ENCODE results near the gene RPL22.

Gene RPL22

DNA sequence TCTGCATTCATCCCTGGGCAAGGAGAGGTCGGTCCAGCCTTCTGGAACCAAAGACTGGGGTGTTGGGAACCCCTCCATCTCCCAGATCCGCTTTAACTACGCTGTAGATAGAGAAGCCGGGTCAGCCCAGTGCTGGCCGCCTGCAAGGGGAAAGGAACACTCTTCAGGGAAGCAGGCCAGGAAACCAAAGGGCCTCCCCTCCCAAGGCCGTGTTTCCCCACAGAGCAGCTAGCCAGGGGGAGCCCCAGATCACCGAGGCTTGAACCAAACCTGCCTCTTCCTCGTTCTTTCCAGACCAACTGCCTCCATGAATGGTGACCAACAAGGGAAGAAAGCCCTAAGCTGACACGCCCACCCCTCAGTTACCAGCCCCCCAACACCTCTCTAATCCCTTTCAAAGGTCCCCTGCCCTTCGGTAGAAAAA lies 18.0 kb downstream of the RPL22 start:
- no peak for DNase-seq (ENCODE audit: low read depth)
- H3K4me3 ChIP-seq (ENCODE audit: low read length) = no peak overlapping the region
- TF ChIP-seq, protein P1, sequence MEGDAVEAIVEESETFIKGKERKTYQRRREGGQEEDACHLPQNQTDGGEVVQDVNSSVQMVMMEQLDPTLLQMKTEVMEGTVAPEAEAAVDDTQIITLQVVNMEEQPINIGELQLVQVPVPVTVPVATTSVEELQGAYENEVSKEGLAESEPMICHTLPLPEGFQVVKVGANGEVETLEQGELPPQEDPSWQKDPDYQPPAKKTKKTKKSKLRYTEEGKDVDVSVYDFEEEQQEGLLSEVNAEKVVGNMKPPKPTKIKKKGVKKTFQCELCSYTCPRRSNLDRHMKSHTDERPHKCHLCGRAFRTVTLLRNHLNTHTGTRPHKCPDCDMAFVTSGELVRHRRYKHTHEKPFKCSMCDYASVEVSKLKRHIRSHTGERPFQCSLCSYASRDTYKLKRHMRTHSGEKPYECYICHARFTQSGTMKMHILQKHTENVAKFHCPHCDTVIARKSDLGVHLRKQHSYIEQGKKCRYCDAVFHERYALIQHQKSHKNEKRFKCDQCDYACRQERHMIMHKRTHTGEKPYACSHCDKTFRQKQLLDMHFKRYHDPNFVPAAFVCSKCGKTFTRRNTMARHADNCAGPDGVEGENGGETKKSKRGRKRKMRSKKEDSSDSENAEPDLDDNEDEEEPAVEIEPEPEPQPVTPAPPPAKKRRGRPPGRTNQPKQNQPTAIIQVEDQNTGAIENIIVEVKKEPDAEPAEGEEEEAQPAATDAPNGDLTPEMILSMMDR (conservative IDR thresholded peaks at IDR 0.05; ENCODE audit: low read depth, low read length) = peak; percentile 23

DNA sequence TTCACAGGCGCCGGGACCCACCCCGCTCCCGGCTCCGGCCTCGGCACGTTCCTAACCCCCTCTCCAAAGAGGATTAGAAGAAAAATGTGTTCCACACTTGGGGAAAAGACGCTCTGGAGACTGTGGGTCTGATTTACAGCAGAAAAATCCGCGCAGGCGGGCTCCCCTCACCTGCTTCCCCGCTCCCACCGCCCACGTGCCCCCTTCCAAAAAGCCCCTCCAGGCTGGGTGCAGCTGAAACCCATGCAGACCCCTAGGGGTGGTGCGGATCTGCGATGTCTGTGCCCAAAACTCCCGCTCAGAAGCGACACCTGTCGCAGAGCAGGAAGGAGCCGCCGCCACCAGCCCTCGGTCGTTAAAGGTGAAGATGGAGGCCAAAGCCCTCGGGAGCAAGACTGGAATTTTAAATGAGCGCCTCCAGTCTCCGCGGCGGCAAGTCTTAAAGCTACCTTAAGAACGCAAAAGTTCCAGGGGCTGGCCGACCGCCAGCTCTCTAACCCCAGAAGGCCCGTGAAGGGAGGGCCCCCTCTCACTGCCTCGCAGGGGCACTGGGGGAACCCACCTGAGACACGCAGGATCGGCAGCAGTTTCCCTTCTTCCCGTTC lies 18.6 kb downstream of the RPL22 start:
- TF ChIP-seq, protein P1 (conservative IDR thresholded peaks at IDR 0.05; ENCODE audit: low read depth, low read length) = no peak
- H3K4me3 ChIP-seq (ENCODE audit: low read length) = peak overlapping the region; percentile 6
- DNase-seq (ENCODE audit: low read depth) = no peak

DNA sequence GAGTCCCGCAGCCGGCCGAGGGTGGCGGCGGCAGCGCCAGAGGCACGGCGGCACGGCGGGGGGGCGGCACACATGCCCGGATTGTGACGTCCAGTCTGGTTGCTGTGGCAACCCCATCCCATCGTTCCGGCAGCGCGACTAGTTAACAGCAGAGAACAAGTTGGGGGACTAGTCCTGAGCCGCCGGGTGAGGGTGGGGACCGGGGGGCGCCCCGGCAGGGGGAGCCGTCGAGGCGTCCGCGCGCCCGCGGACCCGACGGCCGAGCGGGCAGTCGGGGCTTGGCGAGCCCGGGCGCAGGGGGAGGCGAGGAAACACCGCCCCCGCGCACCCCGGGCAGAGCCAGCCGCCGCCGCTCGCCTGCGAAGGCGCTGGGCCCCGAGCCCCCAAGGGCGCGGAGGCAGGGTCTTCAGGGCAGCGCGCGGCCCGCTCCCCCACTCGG lies 19.1 kb downstream of the RPL22 start, which contains the start of gene CHD5:
TSS of gene CHD5 (minus strand) at position 54 of the 439 bp plus-strand sequence. CDS start 298 bp downstream, outside the sequence.
- DNase-seq (ENCODE audit: low read depth) = no peak
- H3K4me3 ChIP-seq (ENCODE audit: low read length) = peak within 1 kb of the TSS; percentile 6
- TF ChIP-seq, protein P1 (conservative IDR thresholded peaks at IDR 0.05; ENCODE audit: low read depth, low read length) = peak; percentile 19

DNA sequence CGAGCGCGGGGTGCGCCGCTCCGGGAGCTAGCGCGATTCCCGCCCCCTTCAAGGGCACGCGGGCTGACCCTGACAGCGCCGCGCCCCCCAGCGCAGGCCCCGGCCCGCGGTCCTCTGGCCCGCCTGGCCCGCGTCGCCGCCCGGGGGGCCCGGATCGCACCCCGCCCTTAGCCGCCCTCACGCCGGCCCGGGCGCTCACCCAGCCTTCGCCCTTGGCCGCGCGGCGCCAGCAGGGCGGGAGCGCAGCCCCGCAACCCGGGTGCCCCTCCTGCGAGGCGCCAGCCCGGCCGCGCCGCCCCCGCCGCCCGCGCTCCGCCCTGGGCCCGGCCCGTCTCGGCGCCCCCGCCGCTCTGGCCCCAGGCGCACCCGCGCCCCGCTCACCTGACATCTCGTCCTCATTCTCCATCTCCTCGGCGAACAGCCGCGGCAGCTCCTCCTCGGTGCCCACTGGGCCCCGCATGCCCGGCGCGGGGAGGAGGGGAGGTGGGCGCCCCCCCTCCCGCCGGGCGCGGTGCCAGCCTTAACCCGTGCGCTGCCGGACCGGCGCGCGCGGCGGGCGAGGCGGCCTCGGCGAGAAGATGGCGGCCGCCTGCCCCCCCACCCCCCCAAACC lies 19.7 kb downstream of the RPL22 start:
- no peak for DNase-seq (ENCODE audit: low read depth)
- no peak overlapping the region for H3K4me3 ChIP-seq (ENCODE audit: low read length)
- TF ChIP-seq, protein P1 (conservative IDR thresholded peaks at IDR 0.05; ENCODE audit: low read depth, low read length) = no peak

DNA sequence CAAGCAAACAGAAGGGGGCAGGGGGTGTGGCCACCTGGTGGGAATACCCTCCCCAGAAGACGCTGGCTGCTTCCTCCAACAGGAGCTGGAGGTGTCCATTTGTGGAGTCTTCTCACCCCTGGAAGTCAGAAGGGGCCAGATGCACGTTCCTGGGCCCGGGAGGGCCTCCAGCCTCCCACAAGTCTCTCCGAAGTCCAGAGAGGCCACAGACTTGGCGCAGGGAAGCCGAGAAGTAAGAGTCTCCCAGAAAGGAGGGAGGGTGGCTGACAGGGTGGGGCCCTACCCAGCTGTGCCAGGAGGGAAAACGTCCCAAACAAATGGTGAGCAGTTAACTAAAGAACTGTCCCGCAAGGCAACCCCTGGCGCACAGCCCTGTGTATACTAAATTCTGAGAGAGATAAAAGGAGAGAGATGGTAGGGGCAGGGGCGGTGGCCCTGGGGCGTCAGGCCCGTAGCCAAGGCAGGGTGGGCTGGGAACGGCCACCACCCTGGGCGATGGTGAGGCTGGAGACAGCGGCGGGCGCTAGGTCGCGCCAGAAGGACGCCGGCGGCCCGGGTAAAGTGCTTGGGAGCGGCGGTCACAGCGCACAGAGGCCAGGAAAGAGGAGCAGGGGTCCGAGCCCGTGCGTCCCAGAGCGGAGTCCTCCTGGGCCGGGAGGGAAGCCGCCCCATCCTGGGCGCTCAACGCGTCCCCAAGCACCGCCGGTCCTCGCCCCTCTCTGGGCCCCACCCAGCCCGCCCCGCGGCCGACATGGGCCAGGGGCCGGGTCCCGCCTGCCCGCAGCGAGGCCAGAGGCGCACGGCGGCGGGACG lies 20.4 kb downstream of the RPL22 start:
- no peak for DNase-seq (ENCODE audit: low read depth)
- TF ChIP-seq, protein P1 (conservative IDR thresholded peaks at IDR 0.05; ENCODE audit: low read depth, low read length) = no peak
- H3K4me3 ChIP-seq (ENCODE audit: low read length) = peak overlapping the region; percentile 6

DNA sequence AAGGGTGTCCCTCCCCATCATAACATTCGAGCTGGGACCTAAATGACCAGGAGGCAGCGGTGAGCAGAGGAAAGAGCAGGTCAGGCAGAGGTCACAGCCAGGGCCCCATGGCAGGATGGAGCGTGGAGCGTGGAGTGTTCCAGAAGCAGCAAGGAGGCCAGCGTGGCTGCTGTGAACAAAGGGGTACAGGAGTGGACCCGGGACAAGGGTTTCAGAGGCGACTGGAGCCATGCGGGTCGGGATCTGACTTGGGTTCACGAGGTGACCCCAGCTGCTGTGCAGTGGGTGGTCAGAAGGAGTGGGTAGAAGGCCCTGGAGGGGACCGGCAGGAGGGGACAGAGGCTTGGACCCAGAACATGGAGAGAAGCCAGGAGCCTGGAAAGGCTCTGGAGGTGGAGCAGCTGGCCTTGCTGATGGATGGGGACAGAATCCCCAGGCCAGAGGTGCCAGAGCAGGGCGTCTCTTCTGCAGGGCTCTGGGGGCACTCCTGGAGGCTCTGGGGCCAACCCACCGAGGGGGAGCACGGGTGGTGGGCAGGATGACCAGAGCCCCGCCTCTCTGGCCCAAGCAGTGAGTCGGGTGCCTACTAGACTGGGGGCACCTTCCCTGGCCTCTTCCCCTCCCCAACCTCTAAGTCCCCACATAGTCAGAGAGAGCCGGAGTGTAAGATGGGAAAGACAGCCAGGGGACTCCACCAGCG lies 21.6 kb downstream of the RPL22 start:
- DNase-seq (ENCODE audit: low read depth) = no peak
- TF ChIP-seq, protein P1 (conservative IDR thresholded peaks at IDR 0.05; ENCODE audit: low read depth, low read length) = no peak
- no peak overlapping the region for H3K4me3 ChIP-seq (ENCODE audit: low read length)
